Naive B cell (primary cell): Measurements from ENCODE around the gene ADGRL3. TPM values are rescaled to one million over a fixed set of nuclear protein-coding genes. Genes with fewer than 3 reads are reported as not detected.
A peak's percentile ranks its signal among the peaks of the same experiment; 100 is the strongest.

Experiments used
- ATAC-seq, 2 donors: fragments of 150-1000 bp; cut with Tn5 transposase; 2 replicates each; pipeline ENCODE4 v1.10.0; 2021; ENCODE audit warnings: low read depth in 2 of 2, mild to moderate bottlenecking in 2 of 2, moderate library complexity in 2 of 2
- DNase-seq: peaks from one replicate; pipeline ENCODE4 v3.0.0; 2022
- H3K27ac Mint-ChIP-seq, 6 donors: one replicate each; pipeline ENCODE4 v1.8.0; 2020 to 2022; ENCODE audit warnings: mild to moderate bottlenecking in 6 of 6, mixed read lengths in 6 of 6, moderate library complexity in 5 of 6, inconsistent platforms in 2 of 6
- H3K27me3 Mint-ChIP-seq, 3 donors: one replicate each; pipeline ENCODE4 v1.8.0; 2021 to 2022; ENCODE audit warnings: mixed read lengths in 3 of 3, mild to moderate bottlenecking in 1 of 3
- H3K36me3 Mint-ChIP-seq, 2 donors: one replicate each; pipeline ENCODE4 v1.8.0; 2020 to 2022; ENCODE audit warnings: mixed read lengths in 2 of 2, inconsistent platforms in 1 of 2, mild to moderate bottlenecking in 1 of 2
- H3K4me1 Mint-ChIP-seq, 3 donors: one replicate each; pipeline ENCODE4 v1.8.0; 2020 to 2022; ENCODE audit warnings: mixed read lengths in 3 of 3, inconsistent platforms in 1 of 3, mild to moderate bottlenecking in 1 of 3, moderate library complexity in 1 of 3
- H3K4me3 Mint-ChIP-seq, 8 donors: one replicate each; pipeline ENCODE4 v1.8.0; 2020 to 2022; ENCODE audit warnings: mild to moderate bottlenecking in 8 of 8, mixed read lengths in 8 of 8, moderate library complexity in 8 of 8, inconsistent platforms in 2 of 8
- H3K9me3 Mint-ChIP-seq, 7 donors: one replicate each; pipeline ENCODE4 v1.8.0; 2020 to 2022; ENCODE audit warnings: mixed read lengths in 7 of 7, mild to moderate bottlenecking in 5 of 7, inconsistent platforms in 2 of 7, moderate library complexity in 1 of 7
- polyA plus RNA-seq, 6 donors: library from polyadenylated mRNA; unstranded; fragments of 300-500 nt; fragmentation: Illumina TruSeq; gene quantifications; one replicate each; pipeline ENCODE4 v1.2.3, GENCODE V29; 2021; ENCODE audit warnings: low read depth in 6 of 6

ADGRL3 gene
- polyA plus RNA-seq, 6 donors from 2014 or later = not detected

GRCh38 chr4:61440321-61440720, 240.2 kb downstream of the ADGRL3 start:
- Mint-ChIP-seq H3K27me3 (no peaks in the 10 kb centered on the region), H3K4me1 (no peaks in the 10 kb centered on the region), H3K4me3 (no peak overlapping the region), H3K9me3 (peaks cover 0 to 14% (median 3%) of the 10 kb centered on the region in 7 donors), H3K36me3 (no peaks in the 10 kb centered on the region), H3K27ac (no peak overlapping the region)
- ATAC-seq = no peak
- no peak for DNase-seq

GRCh38 chr4:61442936-61443335, 242.8 kb downstream of the ADGRL3 start:
- Mint-ChIP-seq H3K4me1 (no peaks in the 10 kb centered on the region), H3K4me3 (no peak overlapping the region), H3K27me3 (no peaks in the 10 kb centered on the region), H3K9me3 (peaks cover 0 to 10% (median 3%) of the 10 kb centered on the region in 7 donors), H3K36me3 (no peaks in the 10 kb centered on the region), H3K27ac (no peak overlapping the region)
- DNase-seq (no peak), ATAC-seq (no peak)

DNA sequence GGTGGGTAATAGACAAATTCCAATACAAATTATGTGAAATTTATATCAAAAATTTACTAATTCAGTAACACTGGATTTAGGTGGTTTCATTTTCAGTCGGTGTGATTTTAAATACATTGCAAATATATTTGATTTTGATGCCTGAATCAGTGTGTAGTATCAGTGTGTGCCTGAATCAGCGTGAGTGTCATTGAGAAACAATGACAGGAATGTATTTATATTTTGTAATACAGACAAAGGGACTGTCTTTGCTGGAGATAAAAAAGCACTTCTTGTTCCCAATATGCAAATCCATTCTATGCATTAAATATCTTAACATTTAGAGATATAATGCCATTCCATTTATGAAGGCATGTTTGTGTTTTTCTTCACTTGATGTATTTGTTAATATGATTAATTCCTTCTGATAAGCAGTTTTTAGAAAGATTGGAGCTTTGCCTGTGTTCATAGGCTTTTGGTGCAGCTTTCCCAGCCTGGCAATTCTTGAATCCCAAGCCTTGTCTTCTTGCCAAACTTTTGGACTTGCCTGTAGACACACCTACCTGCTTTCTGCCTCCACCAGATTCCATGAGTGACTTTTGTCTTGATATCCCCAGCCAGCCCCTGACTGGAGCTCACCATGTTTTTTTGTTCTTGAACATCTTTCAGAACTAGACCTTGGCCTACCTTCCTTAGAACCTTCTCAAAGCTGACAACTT, 243.8 kb downstream of the ADGRL3 start:
- Mint-ChIP-seq H3K27ac (no peak overlapping the region), H3K9me3 (peaks cover 0 to 10% (median 3%) of the 10 kb centered on the region in 7 donors), H3K27me3 (no peaks in the 10 kb centered on the region), H3K4me3 (no peak overlapping the region), H3K36me3 (no peaks in the 10 kb centered on the region), H3K4me1 (no peaks in the 10 kb centered on the region)
- DNase-seq (no peak), ATAC-seq (no peak)

DNA sequence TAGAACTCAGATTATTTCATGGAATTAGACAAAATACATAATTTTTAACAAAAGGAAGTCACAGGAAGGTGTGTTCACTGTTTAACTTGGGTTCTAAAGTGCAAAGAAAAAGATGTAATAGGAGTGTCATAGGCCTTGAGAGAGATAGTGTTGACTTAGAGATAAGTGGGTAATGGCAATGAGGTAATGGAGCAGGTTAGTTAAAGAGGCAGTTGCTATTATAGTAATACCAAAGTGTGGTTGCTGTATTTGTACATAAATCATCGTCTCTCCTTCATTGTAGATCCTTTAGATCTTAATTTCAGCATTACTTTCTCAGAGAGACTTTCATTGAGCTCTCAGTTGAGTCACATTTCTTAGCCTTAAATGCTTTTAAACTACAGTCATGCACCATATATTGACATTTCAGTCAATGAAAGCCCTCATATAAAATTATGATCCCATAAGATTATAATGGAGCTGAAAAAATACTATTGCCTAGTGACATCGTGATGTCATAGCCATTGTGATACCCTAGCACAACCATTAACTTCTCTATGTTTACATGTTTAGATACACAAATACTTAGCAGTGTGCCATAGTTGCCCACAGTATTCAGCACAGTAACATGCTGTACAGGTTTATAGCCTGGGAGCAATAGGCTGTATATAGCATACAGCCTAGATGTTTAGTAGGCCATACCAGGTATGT, 245.4 kb downstream of the ADGRL3 start:
- no peak overlapping the region for H3K4me3 Mint-ChIP-seq
- H3K27me3 Mint-ChIP-seq = no peaks in the 10 kb centered on the region
- no peak for DNase-seq
- H3K4me1 Mint-ChIP-seq = no peaks in the 10 kb centered on the region
- no peak for ATAC-seq
- peaks cover 0 to 6% (median 2%) of the 10 kb centered on the region in 7 donors for H3K9me3 Mint-ChIP-seq
- no peaks in the 10 kb centered on the region for H3K36me3 Mint-ChIP-seq
- H3K27ac Mint-ChIP-seq = no peak overlapping the region

DNA sequence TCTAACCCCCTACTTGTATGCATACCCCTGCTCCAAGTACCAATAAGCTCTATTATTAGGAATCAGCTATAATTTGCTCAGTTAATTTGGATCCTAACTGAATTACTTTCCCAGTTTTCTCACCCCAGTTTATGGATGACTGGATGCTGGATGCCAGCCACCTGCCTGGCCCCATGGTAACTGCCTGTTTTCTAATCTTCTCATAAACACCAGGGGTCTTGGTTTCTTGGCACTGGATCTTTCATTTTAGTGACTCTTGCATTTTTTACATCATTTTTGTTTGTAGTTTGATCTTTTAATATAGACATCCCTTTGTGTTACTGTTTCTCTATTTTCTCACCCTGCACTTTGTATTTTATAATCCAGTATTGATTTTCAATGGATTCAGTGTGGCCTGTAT, 246.8 kb downstream of the ADGRL3 start:
- ATAC-seq = no peak
- no peak for DNase-seq
- Mint-ChIP-seq H3K9me3 (peaks cover 0 to 6% (median 2%) of the 10 kb centered on the region in 7 donors), H3K4me1 (no peaks in the 10 kb centered on the region), H3K27ac (no peak overlapping the region), H3K27me3 (no peaks in the 10 kb centered on the region), H3K36me3 (no peaks in the 10 kb centered on the region), H3K4me3 (no peak overlapping the region)

DNA sequence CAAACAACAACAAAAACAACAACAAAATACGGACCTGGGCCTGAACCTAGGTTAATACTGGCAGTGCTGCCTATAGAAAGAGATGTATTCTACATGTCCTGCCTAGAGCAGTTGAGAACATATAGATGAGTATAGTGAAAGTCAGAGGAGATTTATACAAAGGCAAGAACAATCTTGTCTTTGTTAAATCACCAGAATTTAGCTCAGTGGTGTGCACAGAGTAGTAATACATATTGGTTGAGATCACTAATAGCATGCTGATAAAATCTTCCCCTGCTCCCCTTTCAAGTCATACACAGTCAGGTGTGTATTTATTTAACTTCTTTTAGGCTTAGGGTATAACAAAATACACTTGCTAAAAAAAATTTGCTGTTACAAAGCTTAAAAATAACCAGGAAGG, 247.8 kb downstream of the ADGRL3 start:
- Mint-ChIP-seq H3K36me3 (no peaks in the 10 kb centered on the region), H3K27ac (no peak overlapping the region), H3K27me3 (no peaks in the 10 kb centered on the region), H3K4me1 (no peaks in the 10 kb centered on the region), H3K9me3 (peaks cover 0 to 6% (median 0%) of the 10 kb centered on the region in 7 donors), H3K4me3 (peak overlapping the region in 1 of 8 donors; percentile 22)
- ATAC-seq = no peak
- DNase-seq = no peak

DNA sequence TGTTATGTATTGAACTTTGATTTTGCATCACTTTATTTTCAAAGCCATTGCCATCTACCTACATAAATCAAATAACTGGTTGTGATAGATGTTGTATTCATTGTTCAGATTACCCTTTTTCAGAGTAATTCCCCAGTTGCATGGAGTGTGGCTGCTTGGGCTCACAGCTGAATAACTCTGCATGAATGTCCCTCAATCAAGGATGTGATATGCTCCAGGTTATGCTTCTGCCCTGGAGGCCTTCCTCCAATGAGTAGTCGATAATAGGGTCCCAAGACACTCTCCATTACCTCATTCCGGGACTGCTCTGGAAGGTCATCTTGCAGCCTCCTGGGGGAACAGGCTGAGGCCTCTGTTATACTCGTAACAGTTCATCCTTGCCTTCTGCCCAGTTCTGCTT, 251.8 kb downstream of the ADGRL3 start:
- Mint-ChIP-seq H3K9me3 (peaks cover 0 to 6% (median 0%) of the 10 kb centered on the region in 7 donors), H3K36me3 (no peaks in the 10 kb centered on the region), H3K27ac (no peak overlapping the region), H3K4me1 (no peaks in the 10 kb centered on the region), H3K27me3 (no peaks in the 10 kb centered on the region), H3K4me3 (peak overlapping the region in 1 of 8 donors; percentile 66)
- ATAC-seq (no peak), DNase-seq (no peak)

GRCh38 chr4:61461956-61462355, 261.8 kb downstream of the ADGRL3 start:
- no peaks in the 10 kb centered on the region for H3K36me3 Mint-ChIP-seq
- H3K27ac Mint-ChIP-seq = no peak overlapping the region
- peaks cover 0 to 13% (median 0%) of the 10 kb centered on the region in 7 donors for H3K9me3 Mint-ChIP-seq
- no peak overlapping the region for H3K4me3 Mint-ChIP-seq
- no peak for DNase-seq
- no peak for ATAC-seq
- H3K27me3 Mint-ChIP-seq = no peaks in the 10 kb centered on the region
- H3K4me1 Mint-ChIP-seq = no peaks in the 10 kb centered on the region

- no peaks in the 10 kb centered on the region for H3K36me3 Mint-ChIP-seq
- no peaks in the 10 kb centered on the region for H3K4me1 Mint-ChIP-seq
- peaks cover 0 to 18% (median 0%) of the 10 kb centered on the region in 7 donors for H3K9me3 Mint-ChIP-seq
- ATAC-seq = no peak
- no peak overlapping the region for H3K27ac Mint-ChIP-seq
- no peak for DNase-seq
- H3K4me3 Mint-ChIP-seq = no peak overlapping the region
- H3K27me3 Mint-ChIP-seq = no peaks in the 10 kb centered on the region
Observed at GRCh38 chr4:61462451-61463326, 262.6 kb downstream of the ADGRL3 start.

- no peak for DNase-seq
- H3K27me3 Mint-ChIP-seq = no peaks in the 10 kb centered on the region
- H3K9me3 Mint-ChIP-seq = peaks cover 0 to 10% (median 2%) of the 10 kb centered on the region in 7 donors
- no peak for ATAC-seq
- no peak overlapping the region for H3K27ac Mint-ChIP-seq
- no peak overlapping the region for H3K4me3 Mint-ChIP-seq
- no peaks in the 10 kb centered on the region for H3K36me3 Mint-ChIP-seq
- no peaks in the 10 kb centered on the region for H3K4me1 Mint-ChIP-seq
Observed at GRCh38 chr4:61468024-61468720, 268.0 kb downstream of the ADGRL3 start.

DNA sequence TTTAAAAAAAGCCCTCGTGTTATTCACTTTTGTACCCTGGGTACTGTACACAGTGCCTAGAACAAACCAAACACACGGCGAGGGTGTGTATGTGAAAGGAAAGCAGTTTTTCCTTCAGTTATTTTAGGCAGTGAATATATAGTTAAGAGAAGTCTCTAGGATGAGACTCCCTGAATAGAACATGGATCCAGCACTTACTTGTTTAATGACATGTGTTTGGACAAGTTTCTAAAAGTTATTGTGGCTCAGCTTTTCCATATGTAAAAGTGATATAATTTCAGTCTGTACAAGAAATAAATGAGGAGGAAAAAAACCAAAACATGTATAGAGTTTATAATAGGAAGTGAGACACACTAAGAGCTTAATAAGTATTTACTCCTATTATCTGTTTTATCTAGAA, 273.2 kb downstream of the ADGRL3 start:
- peaks cover 0 to 4% (median 2%) of the 10 kb centered on the region in 7 donors for H3K9me3 Mint-ChIP-seq
- no peak overlapping the region for H3K4me3 Mint-ChIP-seq
- H3K27ac Mint-ChIP-seq = no peak overlapping the region
- no peaks in the 10 kb centered on the region for H3K27me3 Mint-ChIP-seq
- DNase-seq (no peak), ATAC-seq (no peak)
- no peaks in the 10 kb centered on the region for H3K4me1 Mint-ChIP-seq
- no peaks in the 10 kb centered on the region for H3K36me3 Mint-ChIP-seq

DNA sequence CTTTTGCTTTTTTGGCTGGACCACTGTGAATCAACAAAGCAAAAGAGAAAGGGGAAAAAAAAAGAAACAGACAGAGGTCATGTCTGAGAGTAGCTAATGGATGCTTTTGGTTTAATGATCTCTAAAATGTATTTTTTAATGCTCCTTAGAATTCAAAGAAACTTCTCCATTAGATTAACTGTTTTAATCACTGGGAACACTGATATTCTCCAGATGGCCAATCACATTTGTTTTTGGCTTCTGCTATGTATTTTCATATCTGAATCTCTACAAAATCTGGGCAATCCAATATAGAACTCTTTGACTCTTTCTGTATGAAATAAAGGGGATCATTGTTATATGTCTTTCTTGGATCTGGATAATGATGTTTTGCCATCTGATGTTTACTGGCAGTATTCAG, 278.2 kb downstream of the ADGRL3 start:
- H3K9me3 Mint-ChIP-seq = peaks cover 0 to 3% (median 0%) of the 10 kb centered on the region in 7 donors
- H3K36me3 Mint-ChIP-seq = no peaks in the 10 kb centered on the region
- no peak for DNase-seq
- no peak overlapping the region for H3K4me3 Mint-ChIP-seq
- H3K27me3 Mint-ChIP-seq = no peaks in the 10 kb centered on the region
- H3K4me1 Mint-ChIP-seq = no peaks in the 10 kb centered on the region
- no peak overlapping the region for H3K27ac Mint-ChIP-seq
- ATAC-seq = no peak

DNA sequence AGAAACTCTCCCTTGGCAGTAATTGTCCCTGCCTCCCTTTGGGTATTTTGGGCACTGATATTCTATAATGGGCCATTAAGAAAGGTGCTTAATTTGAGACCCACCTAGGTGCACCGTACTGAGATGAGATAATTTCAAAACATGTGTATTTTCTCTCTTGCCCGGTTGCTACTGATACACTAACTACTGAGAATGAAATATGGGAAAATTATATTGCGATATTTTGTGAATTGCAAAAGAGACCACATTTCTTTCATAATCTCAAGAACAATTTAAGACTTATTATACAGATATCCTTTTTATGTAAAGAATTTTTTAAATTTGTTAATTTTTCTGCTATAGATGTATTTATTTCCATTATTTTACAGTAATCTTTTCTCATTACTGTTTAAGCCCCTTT, 284.9 kb downstream of the ADGRL3 start:
- H3K9me3 Mint-ChIP-seq = peaks cover 0 to 5% (median 0%) of the 10 kb centered on the region in 7 donors
- ATAC-seq = no peak

More for the DNA sequence above, 284.9 kb downstream of the ADGRL3 start:
- Mint-ChIP-seq H3K36me3 (no peaks in the 10 kb centered on the region), H3K27ac (no peak overlapping the region), H3K4me1 (no peaks in the 10 kb centered on the region), H3K4me3 (no peak overlapping the region), H3K27me3 (no peaks in the 10 kb centered on the region)
- no peak for DNase-seq
